ENCODE data around the gene GPR55.

GRCh38 chr2:230890646-230891045 lies 34.4 kb downstream of the GPR55 start:
- TF ChIP-seq CTCF (conservative IDR thresholded peaks at IDR 0.05) (no peak), EZH2 (IDR thresholded peaks at IDR 0.05; ENCODE audit: low read depth) (no peak)

Data from PC-9 (cell line).